GM18499 (cell line): ENCODE data around the gene GYG1.
"Not testable (repeated sequence)": the region's sequence is repeated elsewhere in the genome, so short reads cannot be mapped to it uniquely, and the experiment has no call there.

Experiments
- ATAC-seq: cut with Tn5 transposase; IDR thresholded peaks from one replicate; pipeline ENCODE4 v1.9.1; 2021; ENCODE audit warnings: moderate number of reproducible peaks; ENCODE audit not compliant: insufficient read depth, unreplicated experiment

Gene GYG1

DNA sequence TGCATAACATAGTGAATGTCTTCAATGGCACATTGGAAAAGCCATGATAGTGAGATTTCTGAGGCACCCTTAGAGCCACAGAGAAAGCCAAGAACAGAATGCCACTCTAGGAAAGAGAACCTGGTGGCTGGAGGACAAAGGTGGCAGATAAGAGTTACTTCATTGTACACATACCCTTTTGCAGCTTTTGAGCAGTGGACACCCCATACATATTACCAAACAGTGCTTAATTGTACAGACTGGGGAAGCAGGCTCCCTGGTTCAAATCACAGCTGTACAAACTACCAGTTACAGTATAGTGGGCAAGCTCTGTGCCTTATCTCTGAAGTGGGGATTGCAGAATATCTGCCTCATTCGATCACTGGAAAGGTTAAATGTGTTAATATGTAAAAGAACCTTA lies 10.1 kb upstream of the GYG1 start:
- no peak for ATAC-seq

DNA sequence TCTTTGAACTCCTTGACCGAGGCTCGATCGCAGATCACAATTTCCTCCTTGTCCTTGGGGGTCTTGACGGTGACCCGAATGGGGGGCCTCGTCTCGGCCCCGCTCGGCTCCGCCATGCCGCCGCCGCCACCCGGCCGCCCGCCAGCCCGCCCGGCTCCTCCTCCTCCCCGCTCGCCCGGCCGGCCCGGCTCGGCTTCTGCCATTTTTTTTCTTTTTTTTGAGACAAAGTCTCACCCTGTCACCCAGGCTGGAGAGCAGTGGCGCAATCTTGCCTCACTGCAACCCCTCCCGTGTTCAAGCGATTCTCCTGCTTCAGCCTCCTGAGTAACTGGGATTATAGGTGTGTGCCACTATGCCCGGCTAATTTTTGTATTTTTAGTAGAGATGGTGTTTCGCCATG lies 3.8 kb upstream of the GYG1 start:
- ATAC-seq, result not testable (repeated sequence)

DNA sequence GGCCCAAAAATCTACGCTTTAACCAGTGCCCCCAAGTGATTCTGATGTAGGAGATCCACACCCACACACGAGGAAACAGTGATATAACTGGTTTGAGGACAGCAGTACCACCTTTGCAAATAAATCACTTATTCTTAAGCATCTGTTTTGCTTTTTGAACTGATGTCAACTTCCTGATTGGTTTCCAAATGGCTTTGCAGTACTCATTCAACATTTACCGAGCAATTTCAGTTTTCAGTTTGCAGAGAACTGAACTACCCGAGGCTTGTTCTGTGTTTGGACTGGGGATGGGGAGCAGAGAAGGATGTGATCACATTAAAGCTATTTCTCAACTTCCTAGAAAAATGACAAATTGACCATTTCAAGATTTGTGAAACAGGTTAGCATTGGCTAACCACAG lies 1.1 kb upstream of the GYG1 start:
- ATAC-seq, result no peak

DNA sequence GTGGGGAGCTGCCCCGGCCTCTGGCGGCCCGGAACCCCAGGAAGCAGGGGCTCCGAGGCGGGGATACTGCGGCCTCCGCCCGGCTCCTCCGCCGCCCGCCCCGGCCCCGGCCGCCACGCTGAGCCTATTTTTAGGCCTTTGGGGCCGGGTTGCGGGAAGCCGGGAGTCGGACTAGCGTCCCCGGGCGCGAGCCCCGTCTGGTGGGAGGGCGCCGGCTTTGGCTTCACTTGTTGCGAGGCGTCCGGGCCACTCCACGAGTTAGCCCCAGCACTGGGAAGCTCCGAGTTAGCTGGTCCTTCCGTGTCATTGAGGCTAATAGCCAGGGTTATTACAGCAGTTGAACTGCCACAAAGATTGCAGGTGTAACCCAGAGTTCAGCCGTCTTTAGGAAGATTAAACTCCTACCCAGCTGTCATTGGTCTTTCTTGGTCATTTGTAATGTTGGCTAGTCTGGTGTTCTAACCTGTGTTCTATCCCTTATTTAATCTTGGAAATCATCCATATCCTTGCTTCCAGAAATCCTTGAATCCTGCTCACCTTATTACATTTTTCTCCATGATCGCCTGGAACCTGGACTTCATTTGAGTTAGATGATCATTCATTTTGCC lies 791 bp downstream of the GYG1 start:
- peak; percentile 11 for ATAC-seq

DNA sequence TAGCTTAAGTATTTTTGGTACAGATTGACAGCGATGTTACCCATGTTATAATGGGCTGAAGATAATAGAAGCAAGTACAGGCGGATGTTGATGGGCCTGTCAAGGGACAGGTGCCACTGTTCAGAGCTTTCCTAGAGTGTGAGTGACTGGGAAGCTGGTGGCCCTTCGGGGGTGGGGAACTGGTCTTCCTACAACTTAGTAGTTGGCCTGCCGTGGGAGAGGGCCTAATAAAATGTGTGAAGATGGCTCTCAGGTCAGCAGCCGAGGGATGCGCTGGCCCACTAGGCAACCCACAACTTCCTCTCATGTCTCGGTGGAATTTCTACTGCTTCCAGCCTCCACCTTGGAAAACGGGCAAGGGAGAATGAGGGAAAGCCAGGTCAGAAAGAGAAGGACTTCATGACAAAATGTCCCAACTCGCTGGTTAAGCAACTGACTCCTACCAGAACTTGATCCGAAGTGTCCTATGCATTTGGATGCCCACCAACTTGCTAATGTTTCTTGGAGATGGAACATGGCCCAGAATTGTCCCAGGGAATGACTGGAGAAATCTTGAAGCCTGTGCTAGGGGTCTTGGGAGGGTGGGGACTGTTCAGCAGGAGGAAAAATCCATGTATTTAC lies 1.4 kb downstream of the GYG1 start:
- ATAC-seq, result no peak

DNA sequence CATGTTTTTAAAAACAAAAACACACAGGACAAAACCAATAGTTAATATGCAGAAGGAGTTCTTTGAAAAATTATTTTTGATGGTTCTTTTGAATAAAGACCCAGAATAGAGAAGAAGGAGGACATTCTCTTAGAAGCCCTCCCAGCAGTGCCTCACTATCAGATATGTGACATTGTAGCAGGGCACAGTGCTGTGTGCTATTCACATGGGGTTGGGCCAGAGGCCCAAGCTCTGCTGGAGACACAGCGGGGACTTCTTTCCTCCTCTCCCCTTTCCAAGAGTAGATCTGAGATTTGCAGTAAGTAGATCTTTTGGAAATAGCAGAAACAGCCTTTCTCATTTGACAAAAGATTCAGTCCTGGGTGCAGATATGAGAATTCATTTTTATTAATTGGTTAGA lies 6.3 kb downstream of the GYG1 start:
- no peak for ATAC-seq

DNA sequence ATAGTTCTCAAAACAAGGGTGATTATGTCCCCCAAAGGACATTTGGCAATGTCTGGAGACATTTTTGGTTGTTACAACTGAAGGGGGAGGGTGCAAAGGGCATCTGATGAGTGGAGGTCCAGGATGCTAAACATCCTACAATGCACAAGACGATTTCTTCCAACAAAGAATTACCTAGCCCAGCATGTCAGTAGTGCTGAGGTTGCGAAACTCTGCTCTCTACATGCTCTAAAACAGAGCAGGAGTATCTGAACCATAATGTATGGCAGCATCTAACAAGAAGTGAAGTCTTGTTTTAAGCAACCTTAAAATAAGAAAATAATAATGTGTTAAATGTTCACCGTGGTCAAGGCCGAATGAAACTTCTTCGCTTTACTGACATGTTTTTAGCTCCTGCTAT lies 7.0 kb downstream of the GYG1 start:
- ATAC-seq, result no peak

DNA sequence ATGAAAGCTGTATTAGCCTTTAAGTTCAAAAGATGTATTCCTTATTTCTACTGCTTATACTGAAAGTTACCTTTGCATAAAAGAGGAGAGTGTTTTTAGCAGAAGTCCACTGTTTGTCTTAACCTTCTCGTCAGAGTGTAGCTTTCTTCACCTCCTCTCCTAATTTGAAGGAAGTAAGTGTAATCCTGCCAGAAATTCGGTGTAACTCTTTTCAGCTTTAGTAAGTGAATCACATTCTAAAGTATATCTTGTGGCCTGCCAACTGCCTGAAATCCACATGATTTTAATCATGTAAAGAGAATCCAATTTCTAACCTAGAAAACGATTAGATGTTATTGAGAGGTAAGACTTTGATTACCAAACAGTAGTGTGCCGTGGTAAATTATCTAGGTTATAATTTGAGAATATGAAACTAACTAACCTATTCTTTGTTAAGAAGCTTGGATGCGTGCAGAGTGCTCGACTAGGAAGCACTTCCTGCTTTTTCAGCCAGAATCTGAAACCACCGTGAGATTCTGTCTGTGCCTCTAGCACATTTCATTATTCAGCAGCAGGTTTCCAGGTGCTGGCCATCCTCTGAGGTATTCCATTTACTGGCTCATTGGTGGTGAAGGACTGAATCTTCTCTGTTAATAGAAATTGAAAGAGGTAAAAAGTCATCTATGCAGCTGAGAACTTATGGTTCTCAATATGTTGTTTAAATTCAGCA lies 7.5 kb downstream of the GYG1 start:
- ATAC-seq, result no peak

DNA sequence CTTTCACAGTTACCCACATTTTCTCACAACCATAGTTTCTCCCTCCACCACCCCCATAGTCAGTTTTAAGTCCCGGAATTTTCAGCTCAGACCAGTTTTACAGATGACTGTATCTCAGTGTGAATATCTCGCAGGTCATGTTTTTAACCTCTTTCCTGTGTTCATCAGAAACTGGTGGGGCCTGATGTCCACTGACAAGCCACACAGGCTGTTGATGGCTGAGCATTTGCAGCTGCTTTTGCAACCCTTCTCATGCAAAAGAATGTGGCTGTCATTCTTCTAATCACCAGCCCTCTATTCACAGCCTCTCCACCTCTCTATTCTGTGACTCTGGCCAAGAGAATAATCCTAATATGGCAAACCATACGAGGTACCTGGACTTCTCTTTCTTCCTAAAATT lies 8.5 kb downstream of the GYG1 start:
- ATAC-seq, result no peak

DNA sequence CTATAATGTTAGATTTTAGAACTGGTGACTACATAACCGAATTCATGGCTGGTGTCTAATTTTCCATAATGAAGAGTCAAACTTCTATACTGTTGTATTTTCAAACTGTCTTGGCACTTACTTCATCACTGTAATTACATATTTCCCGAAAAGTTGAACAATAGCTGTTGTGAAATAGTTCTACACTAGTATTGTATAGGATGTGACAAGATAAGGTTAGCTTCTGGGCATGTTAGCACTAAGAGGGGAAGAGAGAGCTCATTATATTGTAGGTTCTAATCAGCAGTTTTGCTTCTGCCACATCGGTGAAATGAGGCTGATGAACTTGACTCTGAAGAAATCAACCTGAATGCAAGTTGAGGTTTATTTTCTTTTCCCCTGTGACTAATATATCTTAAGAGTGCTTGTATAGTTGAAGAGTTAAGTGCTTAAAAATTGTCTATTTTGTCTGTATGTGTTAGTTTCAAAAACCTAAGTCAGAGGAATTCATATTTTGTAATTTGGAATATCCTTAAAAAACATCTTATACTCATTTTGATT lies 8.9 kb downstream of the GYG1 start:
- ATAC-seq, result no peak

DNA sequence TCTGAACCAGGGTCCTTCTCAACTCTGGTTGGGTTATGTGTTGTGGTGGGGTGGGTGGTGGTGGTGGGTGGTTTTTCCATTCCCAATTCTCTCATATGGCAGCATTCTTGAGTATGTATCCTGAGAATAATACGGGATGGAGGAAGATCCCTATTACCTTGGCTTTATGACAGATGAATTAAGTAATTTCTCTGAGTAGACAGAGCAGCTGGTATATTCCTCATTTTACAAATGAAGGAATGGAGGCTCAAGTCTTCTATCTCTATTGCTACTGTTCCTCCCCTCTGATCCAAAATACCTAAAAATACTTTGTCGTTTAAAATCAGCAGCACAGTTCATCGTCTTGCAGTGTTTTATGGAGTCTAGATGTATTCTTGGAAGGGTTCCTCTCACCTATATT lies 10.4 kb downstream of the GYG1 start:
- ATAC-seq, result no peak

DNA sequence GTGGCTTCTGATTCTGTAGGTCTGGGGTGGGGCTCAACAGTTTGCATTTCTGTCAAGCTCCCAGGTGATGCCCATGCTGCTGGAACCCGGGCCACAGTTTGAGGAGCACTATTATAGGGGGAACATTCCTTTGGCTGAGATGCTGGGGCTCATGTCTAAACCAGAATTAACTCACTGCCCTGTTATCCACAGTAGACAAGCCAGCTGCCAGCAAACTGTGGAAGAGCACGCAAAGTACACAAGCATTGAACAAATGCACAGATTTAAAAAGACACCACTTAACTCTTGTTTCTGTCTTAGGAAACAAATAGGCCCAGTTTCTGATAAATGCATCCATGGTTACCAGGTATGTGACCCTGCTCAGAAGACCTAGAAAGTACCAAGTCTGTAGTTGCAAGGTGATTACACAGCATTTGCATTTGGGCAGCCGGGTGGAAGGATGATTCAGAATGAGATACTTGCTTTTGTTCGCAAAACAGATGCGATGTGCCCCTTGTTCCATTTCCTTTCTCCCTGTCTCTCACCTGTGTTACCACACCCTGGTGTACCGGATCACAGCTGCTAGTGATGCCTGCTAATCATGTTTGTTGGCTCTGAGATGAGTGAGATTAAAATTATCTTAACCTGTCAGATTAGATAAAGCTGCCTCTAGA lies 12.4 kb downstream of the GYG1 start:
- peak; percentile 84 for ATAC-seq

DNA sequence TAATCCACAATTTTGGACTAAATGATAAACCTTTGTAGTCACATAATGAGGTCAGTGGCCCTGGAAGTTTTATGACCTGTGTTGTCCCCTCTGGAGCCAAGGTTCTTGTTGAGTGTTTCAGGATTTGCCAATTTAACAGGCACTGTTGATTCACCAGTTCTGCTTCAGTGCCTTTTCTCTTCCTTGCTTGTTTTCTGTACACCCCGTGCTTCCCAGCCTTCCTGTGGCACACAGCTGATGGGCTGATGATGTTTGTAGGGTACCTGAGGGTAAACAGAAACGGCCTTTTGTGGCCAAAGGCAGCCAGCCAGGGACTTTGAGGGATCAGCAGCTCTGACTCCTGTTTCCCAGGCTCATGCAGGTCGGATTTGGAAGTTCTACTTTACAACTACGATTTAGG lies 13.3 kb downstream of the GYG1 start:
- no peak for ATAC-seq

DNA sequence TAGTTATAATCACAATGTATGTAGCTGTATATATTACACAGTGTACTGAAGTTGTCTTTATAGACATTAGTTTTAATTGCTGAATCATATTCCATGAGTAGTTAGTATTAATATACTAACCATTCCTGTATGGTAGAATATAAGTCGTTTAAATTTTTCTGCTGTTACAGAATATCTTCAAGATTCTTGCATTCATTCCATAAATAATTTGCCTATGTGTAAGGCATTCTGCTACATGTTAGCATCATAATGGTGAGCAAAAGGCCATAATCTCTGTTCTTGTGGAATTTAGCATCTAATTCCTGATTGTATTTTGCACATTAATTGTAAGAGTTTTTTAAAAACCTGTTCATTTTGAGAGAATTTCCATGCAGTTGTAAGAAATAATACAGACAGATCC lies 14.1 kb downstream of the GYG1 start:
- no peak for ATAC-seq

DNA sequence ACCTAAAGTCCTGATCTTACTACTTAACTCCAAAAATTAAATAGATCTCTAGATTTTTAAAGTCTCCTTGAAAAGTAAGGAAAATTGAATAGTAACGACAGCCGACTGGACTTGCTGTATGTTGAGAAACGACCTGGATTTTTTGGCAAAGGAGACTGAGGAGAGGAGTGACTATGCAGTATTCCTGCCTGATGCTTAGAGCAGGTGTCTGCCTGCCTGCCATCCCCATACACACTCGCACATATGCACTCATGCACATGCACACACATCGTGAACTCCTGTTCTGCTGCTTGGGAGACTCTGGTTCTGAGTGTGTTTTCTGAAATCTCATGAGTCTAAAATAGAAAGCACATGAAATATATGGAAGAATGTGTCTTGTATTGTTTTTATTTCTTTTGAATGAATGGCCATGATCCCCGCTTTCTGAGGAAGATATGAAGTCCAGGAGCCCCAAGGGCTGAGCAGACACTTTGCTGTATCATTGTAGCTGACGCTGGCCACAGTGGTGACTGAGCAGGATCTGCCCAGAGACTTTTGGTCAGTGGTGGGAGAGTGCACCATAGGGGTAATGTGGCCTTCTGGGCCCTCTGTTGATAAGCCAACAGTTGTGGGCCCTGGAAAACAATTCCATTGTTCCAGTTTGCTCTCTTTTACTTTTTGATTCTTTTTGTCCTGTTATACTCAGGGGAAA lies 16.4 kb downstream of the GYG1 start:
- ATAC-seq, result no peak

DNA sequence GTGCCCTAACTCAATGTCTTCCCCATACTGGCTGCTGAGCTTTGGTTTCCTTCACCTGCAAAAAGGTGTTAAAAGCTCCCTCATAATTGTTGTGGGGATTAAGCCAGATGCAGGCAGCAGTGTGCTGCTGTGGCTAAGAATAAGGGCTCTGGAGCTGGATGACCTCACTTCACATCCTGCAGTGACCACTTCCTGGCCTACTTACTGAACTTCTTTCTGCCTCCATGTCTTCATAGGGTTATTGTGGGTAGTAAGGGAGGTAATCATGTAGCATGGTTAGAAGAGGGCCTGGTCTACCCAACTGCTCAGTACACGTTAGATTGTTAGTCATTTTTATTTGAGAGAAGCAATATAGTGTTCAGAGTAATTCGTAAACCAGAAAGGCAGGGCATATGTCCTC lies 18.4 kb downstream of the GYG1 start:
- no peak for ATAC-seq

DNA sequence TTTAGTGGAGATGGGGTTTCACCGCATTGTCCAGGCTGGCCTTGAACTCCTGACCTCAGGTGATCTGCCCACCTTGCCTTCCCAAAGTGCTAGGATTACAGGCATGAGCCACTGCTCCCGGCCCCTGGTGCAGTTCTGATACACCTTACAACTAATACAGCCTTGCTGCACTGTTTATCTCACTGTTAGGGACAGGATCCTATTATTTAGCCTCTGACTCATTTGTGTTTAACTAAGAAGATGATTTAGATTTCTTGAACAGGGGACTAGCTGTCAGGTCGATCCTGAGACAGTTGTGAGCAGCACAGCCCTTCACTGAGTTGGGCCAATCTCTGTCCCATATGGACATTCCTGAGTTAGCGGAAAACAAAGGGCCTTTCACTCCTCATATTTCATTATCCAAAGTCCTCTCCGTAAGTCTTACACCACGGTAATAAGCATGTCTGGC lies 19.2 kb downstream of the GYG1 start:
- ATAC-seq, result no peak

DNA sequence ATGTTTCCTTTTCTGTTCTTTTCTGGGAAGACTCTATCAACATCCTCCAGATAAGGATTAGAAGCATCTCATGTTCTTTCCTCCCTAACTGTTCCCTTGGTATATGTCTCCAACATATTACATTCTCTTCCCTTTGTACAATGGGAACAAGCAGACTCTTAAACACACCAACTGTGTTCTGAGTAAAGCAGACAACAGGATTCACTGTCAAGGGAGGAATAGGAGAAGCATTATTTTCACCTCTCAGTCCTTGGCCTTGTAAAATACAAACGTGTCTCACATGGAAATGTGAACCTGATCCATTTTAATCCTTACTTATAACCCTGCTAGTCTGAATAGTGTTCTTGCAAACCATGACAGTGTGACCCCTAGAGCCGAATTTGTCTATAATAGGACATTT lies 19.6 kb downstream of the GYG1 start:
- ATAC-seq, result no peak

DNA sequence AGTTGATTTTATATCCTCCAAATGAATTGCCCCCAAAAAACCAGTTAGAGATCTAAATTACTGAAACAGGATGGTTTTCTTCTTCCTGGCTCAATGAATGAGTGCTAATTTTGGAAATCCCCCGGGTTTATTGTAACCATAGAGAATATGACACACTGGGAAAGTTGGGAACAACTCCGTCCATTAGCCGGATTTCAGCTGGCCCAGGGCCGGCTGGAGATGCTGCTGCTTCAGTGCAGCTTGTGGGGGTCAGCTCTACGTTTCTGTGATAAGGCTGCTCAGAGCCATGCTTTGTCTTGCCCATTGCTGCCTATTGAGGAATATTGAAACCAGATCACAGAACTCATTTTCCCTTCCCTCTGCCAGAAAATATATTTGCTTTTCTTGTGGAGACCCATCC lies 20.3 kb downstream of the GYG1 start:
- no peak for ATAC-seq

DNA sequence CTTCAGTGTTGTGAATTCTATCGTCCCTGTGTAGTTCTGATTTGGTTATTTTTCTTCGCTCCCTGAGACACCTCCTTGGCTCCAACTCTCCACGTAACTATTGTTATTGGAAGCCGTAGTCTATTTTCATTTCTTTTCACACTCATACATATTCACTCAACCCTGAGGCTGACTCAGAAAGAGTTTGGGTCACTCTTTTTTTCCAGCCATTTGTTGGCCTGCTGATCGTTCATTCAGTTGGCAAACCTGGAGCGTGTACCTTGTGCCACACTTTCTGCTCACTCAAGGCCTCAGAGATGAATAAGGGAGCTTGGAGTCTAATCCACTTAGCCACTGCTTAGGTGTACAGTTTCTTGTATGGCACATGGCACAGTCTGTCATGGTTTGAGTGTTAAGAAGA lies 22.4 kb downstream of the GYG1 start:
- no peak for ATAC-seq

DNA sequence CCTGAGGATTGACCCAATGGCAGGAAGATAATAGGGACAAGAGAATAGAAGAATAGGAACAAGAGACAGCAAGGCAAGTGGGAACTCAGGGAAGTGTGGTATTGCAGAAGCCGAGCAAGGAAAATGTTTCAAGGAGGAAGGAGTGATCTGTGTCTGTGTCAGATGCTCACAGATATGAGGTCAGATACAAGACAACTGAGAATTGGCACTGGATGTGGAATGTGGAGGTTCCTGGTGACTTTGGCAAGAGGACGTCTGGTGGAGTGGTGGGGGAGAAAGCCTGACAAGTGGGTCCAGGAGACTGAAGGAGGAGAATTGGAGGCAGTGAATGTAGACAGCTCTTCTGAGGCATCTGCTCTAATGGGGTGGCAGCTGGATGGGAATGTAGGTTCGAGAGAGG lies 24.1 kb downstream of the GYG1 start:
- ATAC-seq, result no peak
